Sigmoid colon (tissue), 4 donors: Measurements from ENCODE around the gene DLAT.

Experiments
- CTCF ChIP-seq, 4 experiments: fragments of 450-650 bp in 3 of 4; fragments of 200-600 bp in 1 of 4; IDR thresholded peaks; one replicate each; pipeline ENCODE4 v1.5.1; 2016 to 2019; ENCODE audit warnings: antibody characterized with exemption in 4 of 4, mild to moderate bottlenecking in 3 of 4, moderate library complexity in 2 of 4
- EP300 ChIP-seq, 4 donors: sonication (generic); formaldehyde crosslinking; IDR thresholded peaks; one replicate each; pipeline ENCODE4 v1.6.1; 2017; ENCODE audit warnings: antibody characterized with exemption in 4 of 4
- POLR2A ChIP-seq, 2 donors: fragments of 450-650 bp; IDR thresholded peaks; one replicate each; pipeline ENCODE4 v1.6.1; 2016; ENCODE audit warnings: antibody characterized with exemption in 2 of 2, mild to moderate bottlenecking in 2 of 2, moderate library complexity in 2 of 2
- POLR2AphosphoS5 ChIP-seq, 4 donors: sonication (generic); formaldehyde crosslinking; IDR thresholded peaks; one replicate each; pipeline ENCODE4 v1.6.1; 2017; ENCODE audit warnings: antibody characterized with exemption in 4 of 4

- TF ChIP-seq CTCF (IDR thresholded peaks at IDR 0.05), result no peak
- TF ChIP-seq POLR2A (IDR thresholded peaks at IDR 0.05), result peak; percentile 5 to 35
- TF ChIP-seq POLR2AphosphoS5 (IDR thresholded peaks at IDR 0.05), result peak; percentile 36 to 88 (median 79)
- TF ChIP-seq EP300 (IDR thresholded peaks at IDR 0.05), result no peak
Measured at GRCh38 chr11:111977146-111978027, 47.8 kb upstream of the DLAT start.
